Pancreas (tissue), 10 donors: ENCODE results near the gene TSPYL4. TPM values are rescaled to one million over a fixed set of nuclear protein-coding genes. Genes with fewer than 3 reads are reported as not detected.
"Not testable (repeated sequence)": the region's sequence is repeated elsewhere in the genome, so short reads cannot be mapped to it uniquely, and the experiment has no call there.

ENCODE experiments used
- ATAC-seq, 4 donors: fragments of 200-7000 bp; cut with Tn5 transposase; one replicate each; pipeline versions ENCODE4 v1.8.0 to v1.9.1; 2020; ENCODE audit warnings: mild to moderate bottlenecking in 4 of 4, moderate library complexity in 4 of 4
- DNase-seq, 6 donors: peaks; one replicate each; pipeline ENCODE4 v3.0.0-alpha.2; 2020
- FAIRE-seq: peaks from 2 replicates; lab custom pipeline; 2012; peaks lifted over from hg19 to GRCh38; lab: Jason Lieb, UNC
- H3K27ac ChIP-seq, 4 donors: fragments of 200-600 bp; sonication (generic); 1 replicate in 3 of 4; 2 replicates in 1 of 4; pipeline versions ENCODE4 v1.5.0 to v1.8.0; 2020
- H3K27me3 ChIP-seq, 4 donors: fragments of 200-600 bp; one replicate each; pipeline ENCODE4 v1.8.0; 2021
- H3K36me3 ChIP-seq, 3 donors: fragments of 200-600 bp; sonication (generic) in 1 of 3; one replicate each; pipeline versions ENCODE4 v1.5.0 to v1.8.0; 2020 to 2021
- H3K4me1 ChIP-seq, 3 donors: fragments of 200-600 bp; one replicate each; pipeline ENCODE4 v1.8.0; 2021
- H3K4me3 ChIP-seq, 4 donors: fragments of 200-600 bp; sonication (generic) in 2 of 4; one replicate each; pipeline versions ENCODE4 v1.5.0 to v1.8.0; 2020 to 2021
- H3K9me3 ChIP-seq, 4 donors: fragments of 200-600 bp; one replicate each; pipeline ENCODE4 v1.8.0; 2021
- CTCF ChIP-seq, 4 donors: fragments of 200-600 bp; sonication (generic) in 3 of 4; IDR thresholded peaks; one replicate each; pipeline versions ENCODE4 v1.5.0 to v1.8.0; 2021; ENCODE audit warnings: antibody characterized with exemption in 4 of 4
- WGBS, 2 donors: extraction: QIAGEN DNeasy Blood & Tissue Kit; methylation state at CpG; one replicate each; pipeline ENCODE4 v1.1.7; 2013; 5-methylcytosine and 5-hydroxymethylcytosine counted together
- intact Hi-C, 3 donors: fragments of 100-400 bp; cut with DNase I; formaldehyde crosslinking; loops; one replicate each; pipeline versions ENCODE4 v1.11.1 to v1.14.2; 2022
- polyA plus RNA-seq, 2 donors: library from polyadenylated mRNA; stranded (reverse); fragments of 200-250 nt; gene quantifications; one replicate each; pipeline ENCODE4 v1.2.3, GENCODE V29; 2013
- total RNA-seq, 6 donors: library from RNA; stranded (reverse); fragmentation: NEBNext Ultra II Directional in 4 of 6; extraction: Animal tissue kit (Norgen Biotek cat#: 25700) in 4 of 6; gene quantifications; one replicate each; pipeline versions ENCODE4 v1.2.1 to v1.2.4, GENCODE V29; 2021 to 2023
- donor health status: healthy with polysubstance abuse.
- donor health status: DM: no; HTN: no; CAD: no; lungs with moderate emphysema.
- donor health status: DM: no; HTN: no; CAD: no.
- donor health status: control.
- donor health status: control.
- donor health status: Bipolar disorder and iron deficiency.
- donor health status: DM: yes; HTN: yes; CAD: no.
- donor health status: DM: no; HTN: no; CAD: no.
- donor health status: DM: no; HTN: no; CAD: no.
- donor health status: DM: yes; HTN: yes; CAD: no.

The TSPYL4 gene
- total and polyA plus RNA-seq, 8 donors = 4.9 to 19.4 (median 7.1) TPM

- 91 to 94% methylated on average over 2 of the region's 2 CpGs for WGBS, 2 donors
- no peaks in the 10 kb centered on the region for H3K9me3 ChIP-seq
- H3K27ac ChIP-seq = no peak overlapping the region
- peak; percentile 45 to 79 (median 72) for TF ChIP-seq CTCF (IDR thresholded peaks at IDR 0.05)
- no peaks in the 10 kb centered on the region for H3K4me1 ChIP-seq
- no peaks in the 10 kb centered on the region for H3K27me3 ChIP-seq
- FAIRE-seq = peak; percentile 95
- H3K36me3 ChIP-seq = no peaks in the 10 kb centered on the region
- peak in 3 of 4 donors; percentile 79 to 89 (median 83) for ATAC-seq
- DNase-seq = no peak
- intact Hi-C loops = loop anchor here in 1 of 3 donors (10.0 kb wide), 1 partner anchor 267 kb away; the partner anchor contains the start of gene CALHM4
- H3K4me3 ChIP-seq = no peak overlapping the region
Observed at GRCh38 chr6:116287689-116288282, 33.9 kb upstream of the TSPYL4 start.

- intact Hi-C loops = loop anchor here in 1 of 3 donors (10.0 kb wide), 1 partner anchor 268 kb away; the partner anchor contains the start of gene CALHM4
- DNase-seq (no peak), ATAC-seq (no peak), FAIRE-seq (no peak)
- no peaks in the 10 kb centered on the region for H3K9me3 ChIP-seq
- H3K27ac ChIP-seq = no peak overlapping the region
- no peaks in the 10 kb centered on the region for H3K4me1 ChIP-seq
- H3K36me3 ChIP-seq = no peaks in the 10 kb centered on the region
- TF ChIP-seq CTCF (IDR thresholded peaks at IDR 0.05) = no peak
- H3K27me3 ChIP-seq = no peaks in the 10 kb centered on the region
- no peak overlapping the region for H3K4me3 ChIP-seq
- WGBS, 2 donors = 76 to 91% methylated on average over 1 of the region's 1 CpG
Observed at GRCh38 chr6:116286773-116287358, 33.0 kb upstream of the TSPYL4 start.

- DNase-seq, FAIRE-seq, H3K27ac ChIP-seq, H3K9me3 ChIP-seq, H3K27me3 ChIP-seq, H3K4me1 ChIP-seq, H3K36me3 ChIP-seq, H3K4me3 ChIP-seq, ATAC-seq: not testable (repeated sequence)
- intact Hi-C loops = loop anchor here in 1 of 3 donors (10.0 kb wide), 1 partner anchor 270 kb away; the partner anchor contains the start of gene CALHM4
- WGBS, 2 donors = 85 to 98% methylated on average over 4 of the region's 4 CpGs
Observed at GRCh38 chr6:116284984-116285383, 31.1 kb upstream of the TSPYL4 start.

GRCh38 chr6:116283191-116283590, 29.3 kb upstream of the TSPYL4 start:
- peaks cover 0 to 1% (median 0%) of the 10 kb centered on the region in 3 donors for H3K36me3 ChIP-seq
- ATAC-seq (no peak), FAIRE-seq (no peak), DNase-seq (no peak)
- intact Hi-C loops = loop anchor here in 1 of 3 donors (10.0 kb wide), 1 partner anchor 272 kb away; the partner anchor contains the start of gene CALHM4
- H3K4me1 ChIP-seq = peaks cover 0 to 12% (median 3%) of the 10 kb centered on the region in 3 donors
- no peaks in the 10 kb centered on the region for H3K9me3 ChIP-seq
- no peak for TF ChIP-seq CTCF (IDR thresholded peaks at IDR 0.05)
- no peak overlapping the region for H3K27ac ChIP-seq
- H3K4me3 ChIP-seq = no peak overlapping the region
- 68 to 100% methylated on average over 1 of the region's 1 CpG for WGBS, 2 donors
- no peaks in the 10 kb centered on the region for H3K27me3 ChIP-seq

- FAIRE-seq (no peak), ATAC-seq (no peak), DNase-seq (no peak)
- intact Hi-C loops = loop anchor here in 1 of 3 donors (10.0 kb wide), 1 partner anchor 272 kb away; the partner anchor contains the start of gene CALHM4
- Histone ChIP-seq H3K4me1 (peaks cover 0 to 17% (median 3%) of the 10 kb centered on the region in 3 donors), H3K36me3 (peaks cover 0 to 4% (median 0%) of the 10 kb centered on the region in 3 donors), H3K27me3 (no peaks in the 10 kb centered on the region), H3K27ac (no peak overlapping the region), H3K9me3 (no peaks in the 10 kb centered on the region), H3K4me3 (no peak overlapping the region)
- WGBS, 2 donors = 78 to 83% methylated on average over 2 of the region's 2 CpGs
- no peak for TF ChIP-seq CTCF (IDR thresholded peaks at IDR 0.05)
Observed at GRCh38 chr6:116282698-116283097, 28.8 kb upstream of the TSPYL4 start.
